Calu3 (cell line): ENCODE data around the gene ZNF80. TPM values are rescaled to one million over a fixed set of nuclear protein-coding genes. Genes with fewer than 3 reads are reported as not detected.

Source experiments
- BruUV-seq: library from RNA; stranded (reverse); fragments of 400-500 nt; replicated peaks from 2 replicates; lab custom pipeline; 2021; lab: Mats Ljungman, UMichigan
- CTCF ChIA-PET: fragments of 300-600 bp; sonication (Branson Sonifier 250); formaldehyde crosslinking; loops from one replicate; lab custom pipeline; 2022; ENCODE audit warnings: antibody characterized with exemption; lab: Charles Lee
- DNase-seq: peaks from one replicate; pipeline ENCODE4 v3.0.0; 2022
- H3K27ac Mint-ChIP-seq: one replicate; pipeline ENCODE4 v1.8.0; 2022; ENCODE audit warnings: mixed read lengths; ENCODE audit not compliant: unreplicated experiment
- H3K27me3 Mint-ChIP-seq: one replicate; pipeline ENCODE4 v1.8.0; 2022; ENCODE audit warnings: mixed read lengths; ENCODE audit not compliant: unreplicated experiment
- H3K36me3 Mint-ChIP-seq: one replicate; pipeline ENCODE4 v1.8.0; 2022; ENCODE audit warnings: mild to moderate bottlenecking, moderate library complexity, mixed read lengths; ENCODE audit not compliant: insufficient read depth, unreplicated experiment
- H3K4me1 Mint-ChIP-seq: one replicate; pipeline ENCODE4 v1.8.0; 2022; ENCODE audit warnings: mild to moderate bottlenecking, low read depth, mixed read lengths; ENCODE audit not compliant: unreplicated experiment
- H3K4me3 Mint-ChIP-seq: one replicate; pipeline ENCODE4 v1.8.0; 2022; ENCODE audit warnings: mild to moderate bottlenecking, low read depth, moderate library complexity, mixed read lengths; ENCODE audit not compliant: unreplicated experiment
- H3K9me3 Mint-ChIP-seq: one replicate; pipeline ENCODE4 v1.8.0; 2022; ENCODE audit warnings: low read depth, mixed read lengths; ENCODE audit not compliant: unreplicated experiment
- CTCF ChIP-seq: fragments of 200-600 bp; IDR thresholded peaks from one replicate; pipeline ENCODE4 v1.8.0; 2022; ENCODE audit warnings: antibody characterized with exemption; ENCODE audit not compliant: unreplicated experiment
- intact Hi-C: fragments of 100-400 bp; cut with micrococcal nuclease; formaldehyde crosslinking; loops from one replicate; pipeline ENCODE4 v1.10.0; 2022; ENCODE audit not compliant: unreplicated experiment
- total RNA-seq: library from RNA; stranded (reverse); gene quantifications from 2 replicates; pipeline ENCODE4 v1.2.3, GENCODE V29; 2022

Gene ZNF80
- total RNA-seq, 1 experiment from 2014 or later, result not detected

DNA sequence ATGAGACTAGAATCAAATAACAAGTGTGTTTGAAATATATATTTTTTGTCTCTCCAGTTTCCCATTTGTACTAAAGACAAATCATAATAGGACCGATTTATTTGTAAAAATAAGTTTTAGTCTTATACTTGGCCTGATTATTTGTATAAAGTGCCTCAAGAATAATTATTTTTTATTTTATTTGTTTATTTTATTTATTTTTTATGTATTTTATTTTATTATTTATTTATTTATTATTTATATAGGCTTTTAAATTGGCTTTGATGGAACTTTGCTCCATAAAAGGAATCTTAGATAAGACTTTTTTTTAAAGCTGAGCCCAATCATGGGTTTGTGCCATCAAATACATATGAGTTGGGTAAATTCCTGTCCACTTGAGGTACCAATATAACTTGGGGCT lies 22.2 kb upstream of the ZNF80 start:
- intact Hi-C loops, result no loop called here
- no peak overlapping the region for H3K4me3 Mint-ChIP-seq
- no peaks in the 10 kb centered on the region for H3K36me3 Mint-ChIP-seq
- H3K27me3 Mint-ChIP-seq, result peaks cover 27% of the 10 kb centered on the region
- no TSS peak for BruUV-seq
- no peak for DNase-seq
- no peaks in the 10 kb centered on the region for H3K4me1 Mint-ChIP-seq
- H3K9me3 Mint-ChIP-seq, result peaks cover 6% of the 10 kb centered on the region
- no peak for TF ChIP-seq CTCF
- H3K27ac Mint-ChIP-seq, result no peak overlapping the region
- CTCF ChIA-PET, result no interaction called here

DNA sequence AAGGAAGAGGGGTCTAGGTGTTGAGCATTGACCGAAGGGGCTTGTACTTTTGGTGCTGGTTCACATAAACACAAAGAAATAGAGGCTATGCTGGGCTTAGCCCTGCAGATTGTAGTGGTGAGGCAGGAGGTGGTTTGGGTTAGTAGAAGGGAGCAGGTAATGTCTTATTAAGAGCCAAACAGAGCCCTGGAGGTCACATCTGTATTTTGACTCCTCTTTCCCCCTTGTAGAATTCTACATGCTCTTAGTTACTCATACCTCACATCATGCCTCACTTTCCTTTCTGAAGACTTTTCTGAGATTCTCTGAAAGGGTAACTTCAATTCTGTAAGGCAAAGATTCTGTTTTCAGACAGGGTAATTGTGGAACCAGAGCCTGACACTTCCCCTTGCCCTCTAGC lies 16.1 kb upstream of the ZNF80 start:
- no peak for TF ChIP-seq CTCF
- Mint-ChIP-seq H3K4me3 (no peak overlapping the region), H3K27ac (no peak overlapping the region), H3K36me3 (no peaks in the 10 kb centered on the region), H3K9me3 (peaks cover 5% of the 10 kb centered on the region), H3K27me3 (peaks cover 24% of the 10 kb centered on the region), H3K4me1 (no peaks in the 10 kb centered on the region)
- DNase-seq, result no peak
- intact Hi-C loops, result no loop called here
- no TSS peak for BruUV-seq
- CTCF ChIA-PET, result no interaction called here

GRCh38 chr3:114252954-114253353 lies 15.6 kb upstream of the ZNF80 start:
- Mint-ChIP-seq H3K27ac (no peak overlapping the region), H3K36me3 (no peaks in the 10 kb centered on the region), H3K27me3 (peaks cover 25% of the 10 kb centered on the region), H3K9me3 (peaks cover 5% of the 10 kb centered on the region), H3K4me3 (no peak overlapping the region), H3K4me1 (no peaks in the 10 kb centered on the region)
- DNase-seq, result no peak
- CTCF ChIA-PET, result no interaction called here
- BruUV-seq, result no TSS peak
- no peak for TF ChIP-seq CTCF
- intact Hi-C loops, result no loop called here

GRCh38 chr3:114242947-114243346 lies 5.6 kb upstream of the ZNF80 start:
- H3K9me3 Mint-ChIP-seq, result peaks cover 3% of the 10 kb centered on the region

More at GRCh38 chr3:114242947-114243346, 5.6 kb upstream of the ZNF80 start:
- no peak for DNase-seq
- BruUV-seq, result no TSS peak
- Mint-ChIP-seq H3K27ac (no peak overlapping the region), H3K36me3 (no peaks in the 10 kb centered on the region), H3K27me3 (peaks cover 48% of the 10 kb centered on the region), H3K4me3 (no peak overlapping the region), H3K4me1 (no peaks in the 10 kb centered on the region)
- CTCF ChIA-PET, result no interaction called here
- no peak for TF ChIP-seq CTCF
- intact Hi-C loops, result no loop called here
